DND-41 (cell line): ENCODE measurements around the gene PHOSPHO1.
A peak's percentile ranks its signal among the peaks of the same experiment; 100 is the strongest.

Experiments
- ATAC-seq: fragments of 200-7000 bp; cut with Tn5 transposase; 3 replicates; pipeline ENCODE4 v1.9.1; 2021; ENCODE audit warnings: low read depth; ENCODE audit not compliant: insufficient read depth
- DNase-seq: peaks from one replicate; pipeline ENCODE4 v3.0.0-alpha.2; 2020
- H2AFZ ChIP-seq: 2 replicates; pipeline ENCODE4 v1.6.0; 2012; ENCODE audit warnings: low read depth, low read length
- H3K27ac ChIP-seq: 2 replicates; pipeline ENCODE4 v1.5.1; 2012; ENCODE audit warnings: low read length, inconsistent platforms
- H3K27me3 ChIP-seq: fragments of 200-600 bp; sonication (generic); 2 replicates; pipeline ENCODE4 v1.6.0; 2012; ENCODE audit warnings: low read length, mild to moderate bottlenecking, inconsistent platforms; ENCODE audit not compliant: insufficient read depth, poor library complexity
- H3K36me3 ChIP-seq: 2 replicates; pipeline ENCODE4 v1.5.1; 2012; ENCODE audit warnings: low read length, inconsistent platforms; ENCODE audit not compliant: insufficient read depth
- H3K4me1 ChIP-seq: 2 replicates; pipeline ENCODE4 v1.5.1; 2012; ENCODE audit warnings: mild to moderate bottlenecking, low read length; ENCODE audit not compliant: insufficient read depth
- H3K4me2 ChIP-seq: 2 replicates; pipeline ENCODE4 v1.6.0; 2012; ENCODE audit warnings: mild to moderate bottlenecking, moderate library complexity, low read length, inconsistent platforms; ENCODE audit not compliant: insufficient read depth
- H3K4me3 ChIP-seq, 2 experiments: fragments of 200-600 bp in 1 of 2; shearing (Covaris generic) in 1 of 2; 2 replicates each; pipeline ENCODE4 v1.5.1; 2012 to 2016; ENCODE audit warnings: inconsistent platforms in 2 of 2, low read length in 2 of 2, mild to moderate bottlenecking in 2 of 2, low read depth in 1 of 2, moderate library complexity in 1 of 2
- H3K79me2 ChIP-seq: 2 replicates; pipeline ENCODE4 v1.6.0; 2012; ENCODE audit warnings: low read length, inconsistent platforms; ENCODE audit not compliant: insufficient read depth
- H3K9ac ChIP-seq: 2 replicates; pipeline ENCODE4 v1.6.0; 2012; ENCODE audit warnings: low read depth, mild to moderate bottlenecking, inconsistent platforms, low read length, moderate library complexity
- H3K9me3 ChIP-seq: 2 replicates; pipeline ENCODE4 v1.5.1; 2012; ENCODE audit warnings: low read length, moderate library complexity, mild to moderate bottlenecking, inconsistent platforms; ENCODE audit not compliant: insufficient read depth, severe bottlenecking
- H4K20me1 ChIP-seq: 2 replicates; pipeline ENCODE4 v1.6.0; 2012; ENCODE audit warnings: low read length; ENCODE audit not compliant: insufficient read depth
- CTCF ChIP-seq: IDR thresholded peaks from 2 replicates; pipeline ENCODE4 v1.5.1; 2012; ENCODE audit warnings: borderline replicate concordance, low read length, moderate library complexity, mild to moderate bottlenecking; ENCODE audit not compliant: poor library complexity, severe bottlenecking; ENCODE audit errors: extremely low read depth
- EZH2 ChIP-seq: IDR thresholded peaks from 3 replicates; pipeline ENCODE4 v1.6.1; 2012; ENCODE audit warnings: borderline replicate concordance, low read depth, mild to moderate bottlenecking, moderate library complexity, low read length, inconsistent platforms; ENCODE audit not compliant: severe bottlenecking

Gene PHOSPHO1

GRCh38 chr17:49214676-49215360 lies 15.8 kb downstream of the PHOSPHO1 start:
- H3K27me3 ChIP-seq: no peaks in the 10 kb centered on the region
- peaks cover 32% of the 10 kb centered on the region for H3K36me3 ChIP-seq
- H4K20me1 ChIP-seq: no peaks in the 10 kb centered on the region
- no peak overlapping the region for H2AFZ ChIP-seq
- ATAC-seq: no peak
- peaks cover 63% of the 10 kb centered on the region for H3K4me1 ChIP-seq
- peaks cover 16% of the 10 kb centered on the region for H3K79me2 ChIP-seq
- DNase-seq: no peak
- H3K4me3 ChIP-seq: no peak overlapping the region
- no peak overlapping the region for H3K9ac ChIP-seq
- no peak overlapping the region for H3K27ac ChIP-seq
- TF ChIP-seq CTCF (no peak), EZH2 (no peak)
- H3K4me2 ChIP-seq: no peak overlapping the region
- H3K9me3 ChIP-seq: no peaks in the 10 kb centered on the region

- Histone ChIP-seq H3K36me3 (peaks cover 23% of the 10 kb centered on the region), H3K4me3 (no peak overlapping the region), H3K9me3 (no peaks in the 10 kb centered on the region), H4K20me1 (no peaks in the 10 kb centered on the region), H3K4me1 (peaks cover 70% of the 10 kb centered on the region), H3K27ac (no peak overlapping the region), H2AFZ (no peak overlapping the region), H3K79me2 (peaks cover 16% of the 10 kb centered on the region), H3K4me2 (no peak overlapping the region), H3K9ac (no peak overlapping the region), H3K27me3 (no peaks in the 10 kb centered on the region)
- no peak for ATAC-seq
- TF ChIP-seq CTCF (no peak), EZH2 (no peak)
- DNase-seq: no peak
Measured at GRCh38 chr17:49213847-49214246, 16.7 kb downstream of the PHOSPHO1 start.

- Histone ChIP-seq H3K27ac (no peak overlapping the region), H3K4me2 (peak overlapping the region; percentile 11), H4K20me1 (no peaks in the 10 kb centered on the region), H3K9ac (no peak overlapping the region), H3K36me3 (peaks cover 21% of the 10 kb centered on the region), H3K4me1 (peaks cover 69% of the 10 kb centered on the region), H2AFZ (no peak overlapping the region), H3K79me2 (peaks cover 16% of the 10 kb centered on the region), H3K27me3 (no peaks in the 10 kb centered on the region), H3K9me3 (no peaks in the 10 kb centered on the region), H3K4me3 (no peak overlapping the region)
- ATAC-seq (no peak), DNase-seq (no peak)
- TF ChIP-seq EZH2 (no peak), CTCF (no peak)
Measured at GRCh38 chr17:49213399-49213798, 17.2 kb downstream of the PHOSPHO1 start.
